NB4 (cell line): Measurements from ENCODE around the gene TMPRSS2.

ENCODE experiments used
- POLR2A ChIP-seq: IDR thresholded peaks from 2 replicates; pipeline ENCODE4 v1.6.1; 2011; ENCODE audit warnings: mild to moderate bottlenecking; ENCODE audit not compliant: insufficient read length; ENCODE audit errors: extremely low read depth
- TF ChIP-seq, protein P1 (sequence below): IDR thresholded peaks from one replicate; pipeline ENCODE4 v1.5.1; 2012; ENCODE audit warnings: low read depth, low read length

DNA sequence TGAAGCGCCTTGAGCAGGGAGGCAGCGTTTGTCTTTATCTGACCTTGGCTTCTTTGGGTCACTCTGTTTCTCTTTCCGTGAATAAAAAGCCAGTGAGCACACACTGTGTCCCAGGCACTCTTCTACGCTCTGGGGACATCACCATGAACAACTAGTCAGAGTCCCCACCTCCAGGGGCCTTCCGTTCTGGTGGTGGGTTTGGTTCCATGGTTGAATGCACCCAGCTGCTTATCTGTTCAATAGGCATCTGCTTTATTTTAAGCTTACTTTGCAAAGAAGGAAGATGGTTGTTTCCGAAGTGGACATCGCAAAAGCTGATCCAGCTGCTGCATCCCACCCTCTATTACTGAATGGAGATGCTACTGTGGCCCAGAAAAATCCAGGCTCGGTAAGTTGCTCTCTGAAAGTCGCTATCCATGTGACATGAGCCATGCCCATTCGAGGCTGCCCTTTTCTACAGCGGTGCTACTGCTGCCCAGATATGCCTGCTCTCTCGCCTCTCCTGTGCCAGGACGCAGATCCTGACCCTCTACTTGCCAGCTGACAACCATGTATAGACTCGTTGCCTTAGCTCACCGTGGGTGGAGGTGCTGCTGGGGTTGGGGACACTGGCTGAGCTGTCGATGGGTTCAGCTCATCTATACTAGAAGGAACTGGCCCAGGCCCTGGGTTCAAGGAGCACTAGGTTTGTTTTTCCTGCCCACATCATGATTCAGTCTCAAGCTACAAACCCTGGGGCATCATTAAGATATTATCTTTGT, 76.0 kb downstream of the TMPRSS2 start:
- TF ChIP-seq, protein P1, sequence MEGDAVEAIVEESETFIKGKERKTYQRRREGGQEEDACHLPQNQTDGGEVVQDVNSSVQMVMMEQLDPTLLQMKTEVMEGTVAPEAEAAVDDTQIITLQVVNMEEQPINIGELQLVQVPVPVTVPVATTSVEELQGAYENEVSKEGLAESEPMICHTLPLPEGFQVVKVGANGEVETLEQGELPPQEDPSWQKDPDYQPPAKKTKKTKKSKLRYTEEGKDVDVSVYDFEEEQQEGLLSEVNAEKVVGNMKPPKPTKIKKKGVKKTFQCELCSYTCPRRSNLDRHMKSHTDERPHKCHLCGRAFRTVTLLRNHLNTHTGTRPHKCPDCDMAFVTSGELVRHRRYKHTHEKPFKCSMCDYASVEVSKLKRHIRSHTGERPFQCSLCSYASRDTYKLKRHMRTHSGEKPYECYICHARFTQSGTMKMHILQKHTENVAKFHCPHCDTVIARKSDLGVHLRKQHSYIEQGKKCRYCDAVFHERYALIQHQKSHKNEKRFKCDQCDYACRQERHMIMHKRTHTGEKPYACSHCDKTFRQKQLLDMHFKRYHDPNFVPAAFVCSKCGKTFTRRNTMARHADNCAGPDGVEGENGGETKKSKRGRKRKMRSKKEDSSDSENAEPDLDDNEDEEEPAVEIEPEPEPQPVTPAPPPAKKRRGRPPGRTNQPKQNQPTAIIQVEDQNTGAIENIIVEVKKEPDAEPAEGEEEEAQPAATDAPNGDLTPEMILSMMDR, result no peak
- TF ChIP-seq POLR2A, result no peak
